Measurements from ENCODE around the gene SLC9A5. TPM values are rescaled to one million over a fixed set of nuclear protein-coding genes. Genes with fewer than 3 reads are reported as not detected.

SLC9A5 gene
- total RNA-seq, 1 experiment from 2014 or later = 1.1 TPM

DNA sequence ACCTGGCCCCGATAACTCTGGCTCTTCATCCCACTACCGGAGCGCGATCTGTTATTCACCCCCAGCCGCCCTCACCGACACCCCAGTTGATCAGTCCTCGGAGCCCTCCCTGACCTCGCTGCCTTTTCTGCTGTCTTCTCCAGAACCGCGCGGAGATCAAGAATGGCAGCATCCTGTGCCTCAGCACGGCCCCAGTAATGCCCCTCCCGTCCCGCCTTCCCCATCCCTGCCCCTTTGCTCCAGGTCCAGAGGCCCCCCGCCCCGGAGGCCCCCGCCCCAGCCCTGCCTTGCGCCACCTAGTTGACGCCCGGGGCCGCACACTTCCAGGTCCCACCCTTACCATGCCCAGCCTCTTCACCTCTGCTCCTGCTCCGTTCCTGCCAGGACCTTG, 49.0 kb upstream of the SLC9A5 start:
- H2AFZ ChIP-seq (ENCODE audit: low read length) = no peak overlapping the region
- H3K4me1 ChIP-seq (ENCODE audit: insufficient read depth, low read length) = no peaks in the 10 kb centered on the region
- intact Hi-C loops (cut with micrococcal nuclease) = loop anchor here (10.0 kb wide), 1 partner anchor 45 kb away; the partner anchor contains the start of genes FHOD1 and SLC9A5
- H3K36me3 ChIP-seq (ENCODE audit: low read depth, low read length) = peaks cover 12% of the 10 kb centered on the region; the same call in 1 of the 2 replicates
- TF ChIP-seq EZH2phosphoT487 (IDR thresholded peaks at IDR 0.05; ENCODE audit: borderline replicate concordance, low read length) (no peak), EZH2 (IDR thresholded peaks at IDR 0.05; ENCODE audit: low read length, unreplicated experiment) (no peak)
- TF ChIP-seq, protein P1, sequence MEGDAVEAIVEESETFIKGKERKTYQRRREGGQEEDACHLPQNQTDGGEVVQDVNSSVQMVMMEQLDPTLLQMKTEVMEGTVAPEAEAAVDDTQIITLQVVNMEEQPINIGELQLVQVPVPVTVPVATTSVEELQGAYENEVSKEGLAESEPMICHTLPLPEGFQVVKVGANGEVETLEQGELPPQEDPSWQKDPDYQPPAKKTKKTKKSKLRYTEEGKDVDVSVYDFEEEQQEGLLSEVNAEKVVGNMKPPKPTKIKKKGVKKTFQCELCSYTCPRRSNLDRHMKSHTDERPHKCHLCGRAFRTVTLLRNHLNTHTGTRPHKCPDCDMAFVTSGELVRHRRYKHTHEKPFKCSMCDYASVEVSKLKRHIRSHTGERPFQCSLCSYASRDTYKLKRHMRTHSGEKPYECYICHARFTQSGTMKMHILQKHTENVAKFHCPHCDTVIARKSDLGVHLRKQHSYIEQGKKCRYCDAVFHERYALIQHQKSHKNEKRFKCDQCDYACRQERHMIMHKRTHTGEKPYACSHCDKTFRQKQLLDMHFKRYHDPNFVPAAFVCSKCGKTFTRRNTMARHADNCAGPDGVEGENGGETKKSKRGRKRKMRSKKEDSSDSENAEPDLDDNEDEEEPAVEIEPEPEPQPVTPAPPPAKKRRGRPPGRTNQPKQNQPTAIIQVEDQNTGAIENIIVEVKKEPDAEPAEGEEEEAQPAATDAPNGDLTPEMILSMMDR (conservative IDR thresholded peaks at IDR 0.05; ENCODE audit: low read depth, low read length) = no peak
- H3F3A ChIP-seq (ENCODE audit: low read length, unreplicated experiment) = no peaks in the 10 kb centered on the region
- ATAC-seq = no peak
- CTCF ChIA-PET = no interaction called here
- H3K4me3 ChIP-seq (ENCODE audit: low read length) = no peak overlapping the region
- no peak for DNase-seq
- no peak overlapping the region for H3K4me2 ChIP-seq (ENCODE audit: low read length)
- BruUV-seq (replicated peaks) = no TSS peak
- no peaks in the 10 kb centered on the region; the same call in 1 of the 2 replicates for H4K20me1 ChIP-seq (ENCODE audit: low read length)
- no peak overlapping the region for H3K27ac ChIP-seq (ENCODE audit: low read length)
- H3K9ac ChIP-seq (ENCODE audit: low read length) = no peak overlapping the region
- POLR2A ChIA-PET (ENCODE audit: unreplicated experiment) = no interaction called here
- no peaks in the 10 kb centered on the region for H3K9me3 ChIP-seq (ENCODE audit: low read length)
- no peaks in the 10 kb centered on the region for H3K27me3 ChIP-seq (ENCODE audit: low read length)
- no peaks in the 10 kb centered on the region for H3K9me2 ChIP-seq (replicated peaks; ENCODE audit: low read length)
- peaks cover 2% of the 10 kb centered on the region; the same call in 1 of the 2 replicates for H3K79me2 ChIP-seq (ENCODE audit: low read length)

DNA sequence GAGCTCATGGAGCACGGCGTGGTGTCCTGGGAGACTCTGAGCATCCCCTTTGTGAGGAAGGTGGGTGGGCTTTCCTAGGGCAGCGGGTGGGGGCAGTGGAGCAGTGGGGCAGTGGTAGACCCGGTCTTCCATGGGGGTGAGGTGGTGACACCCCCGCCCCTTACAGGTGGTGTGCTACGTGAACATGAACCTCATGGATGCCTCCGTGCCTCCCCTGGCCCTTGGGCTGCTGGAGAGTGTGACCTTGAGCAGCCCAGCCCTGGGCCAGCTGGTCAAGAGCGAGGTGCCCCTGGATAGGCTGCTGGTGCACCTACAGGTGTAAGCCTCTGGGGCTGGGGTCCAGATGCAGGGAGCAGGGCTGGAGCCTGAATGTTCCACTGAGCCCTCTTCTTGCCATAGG, 48.3 kb upstream of the SLC9A5 start:
- intact Hi-C loops (cut with micrococcal nuclease) = no loop called here
- no peaks in the 10 kb centered on the region for H3F3A ChIP-seq (ENCODE audit: low read length, unreplicated experiment)
- no TSS peak for BruUV-seq (replicated peaks)
- H2AFZ ChIP-seq (ENCODE audit: low read length) = no peak overlapping the region
- DNase-seq (no peak), ATAC-seq (no peak)
- TF ChIP-seq EZH2 (IDR thresholded peaks at IDR 0.05; ENCODE audit: low read length, unreplicated experiment) (no peak), EZH2phosphoT487 (IDR thresholded peaks at IDR 0.05; ENCODE audit: borderline replicate concordance, low read length) (no peak)
- TF ChIP-seq, protein P1 (conservative IDR thresholded peaks at IDR 0.05; ENCODE audit: low read depth, low read length) = no peak
- ChIA-PET CTCF (no interaction called here), POLR2A (ENCODE audit: unreplicated experiment) (no interaction called here)
- no peak overlapping the region for H3K9ac ChIP-seq (ENCODE audit: low read length)
- H3K4me3 ChIP-seq (ENCODE audit: low read length) = no peak overlapping the region
- H3K36me3 ChIP-seq (ENCODE audit: low read depth, low read length) = peaks cover 10% of the 10 kb centered on the region; the same call in 1 of the 2 replicates
- no peaks in the 10 kb centered on the region for H3K27me3 ChIP-seq (ENCODE audit: low read length)
- H3K9me3 ChIP-seq (ENCODE audit: low read length) = no peaks in the 10 kb centered on the region
- no peaks in the 10 kb centered on the region for H3K4me1 ChIP-seq (ENCODE audit: insufficient read depth, low read length)
- H4K20me1 ChIP-seq (ENCODE audit: low read length) = no peaks in the 10 kb centered on the region; the same call in 1 of the 2 replicates
- no peaks in the 10 kb centered on the region for H3K9me2 ChIP-seq (replicated peaks; ENCODE audit: low read length)
- H3K27ac ChIP-seq (ENCODE audit: low read length) = no peak overlapping the region
- H3K4me2 ChIP-seq (ENCODE audit: low read length) = no peak overlapping the region
- no peaks in the 10 kb centered on the region for H3K79me2 ChIP-seq (ENCODE audit: low read length)

DNA sequence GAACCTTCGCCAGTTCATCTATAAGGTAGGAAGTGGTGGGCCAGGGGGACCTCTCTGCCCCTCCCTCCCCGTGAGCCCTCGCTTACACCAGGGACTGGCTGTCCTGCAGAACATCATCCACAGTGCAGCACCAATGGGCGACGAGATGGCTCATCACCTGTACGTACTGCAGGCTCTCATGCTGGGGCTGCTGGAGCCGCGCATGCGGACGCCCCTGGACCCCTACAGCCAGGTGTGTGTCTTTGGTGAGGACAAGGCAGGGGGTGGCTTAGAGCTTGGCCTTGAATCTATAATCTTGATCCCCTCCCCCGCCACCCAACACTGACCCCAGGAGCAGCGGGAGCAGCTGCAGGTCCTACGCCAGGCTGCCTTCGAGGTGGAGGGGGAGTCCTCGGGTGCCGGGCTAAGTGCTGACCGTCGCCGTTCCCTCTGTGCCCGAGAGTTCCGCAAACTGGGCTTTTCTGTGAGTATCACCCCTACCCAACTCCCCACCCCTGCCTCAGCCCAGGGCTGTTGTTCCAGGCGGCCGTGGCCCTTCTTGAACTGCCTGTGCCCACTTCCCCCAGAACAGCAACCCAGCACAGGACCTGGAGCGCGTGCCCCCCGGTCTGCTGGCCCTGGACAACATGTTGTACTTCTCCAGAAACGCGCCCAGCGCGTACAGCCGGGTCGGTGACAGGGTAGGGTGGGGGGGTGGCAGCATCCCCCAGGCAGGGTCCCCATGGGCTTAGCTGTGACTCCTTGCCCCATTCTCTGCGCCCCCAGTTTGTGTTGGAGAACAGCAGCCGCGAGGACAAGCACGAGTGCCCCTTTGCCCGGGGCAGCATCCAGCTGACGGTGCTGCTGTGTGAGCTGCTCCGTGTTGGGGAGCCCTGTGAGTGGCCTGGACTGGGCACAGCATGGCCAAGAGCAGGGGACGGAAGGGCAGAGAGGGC, 47.1 kb upstream of the SLC9A5 start:
- intact Hi-C loops (cut with micrococcal nuclease) = no loop called here
- ATAC-seq (no peak), DNase-seq (no peak)
- no peak overlapping the region for H3K4me3 ChIP-seq (ENCODE audit: low read length)
- no peaks in the 10 kb centered on the region for H3F3A ChIP-seq (ENCODE audit: low read length, unreplicated experiment)
- H3K9ac ChIP-seq (ENCODE audit: low read length) = no peak overlapping the region
- H3K79me2 ChIP-seq (ENCODE audit: low read length) = no peaks in the 10 kb centered on the region
- no peaks in the 10 kb centered on the region for H3K9me2 ChIP-seq (replicated peaks; ENCODE audit: low read length)
- CTCF ChIA-PET = no interaction called here
- POLR2A ChIA-PET (ENCODE audit: unreplicated experiment) = no interaction called here
- no peaks in the 10 kb centered on the region; the same call in 1 of the 2 replicates for H4K20me1 ChIP-seq (ENCODE audit: low read length)
- H2AFZ ChIP-seq (ENCODE audit: low read length) = no peak overlapping the region
- no peak for TF ChIP-seq EZH2phosphoT487 (IDR thresholded peaks at IDR 0.05; ENCODE audit: borderline replicate concordance, low read length)
- TF ChIP-seq, protein P1 (conservative IDR thresholded peaks at IDR 0.05; ENCODE audit: low read depth, low read length) = no peak
- no peak for TF ChIP-seq EZH2 (IDR thresholded peaks at IDR 0.05; ENCODE audit: low read length, unreplicated experiment)
- peaks cover 8% of the 10 kb centered on the region for H3K4me1 ChIP-seq (ENCODE audit: insufficient read depth, low read length)
- no peaks in the 10 kb centered on the region for H3K36me3 ChIP-seq (ENCODE audit: low read depth, low read length)
- BruUV-seq (replicated peaks) = no TSS peak
- H3K27ac ChIP-seq (ENCODE audit: low read length) = no peak overlapping the region
- no peak overlapping the region for H3K4me2 ChIP-seq (ENCODE audit: low read length)
- H3K27me3 ChIP-seq (ENCODE audit: low read length) = no peaks in the 10 kb centered on the region
- no peaks in the 10 kb centered on the region for H3K9me3 ChIP-seq (ENCODE audit: low read length)

All from PC-3 (cell line).